ENCODE data around the gene ARL3. TPM values are rescaled to one million over a fixed set of nuclear protein-coding genes. Genes with fewer than 3 reads are reported as not detected.

ARL3 gene
- total RNA-seq, 1 experiment from 2014 or later, result 16.5 TPM

DNA sequence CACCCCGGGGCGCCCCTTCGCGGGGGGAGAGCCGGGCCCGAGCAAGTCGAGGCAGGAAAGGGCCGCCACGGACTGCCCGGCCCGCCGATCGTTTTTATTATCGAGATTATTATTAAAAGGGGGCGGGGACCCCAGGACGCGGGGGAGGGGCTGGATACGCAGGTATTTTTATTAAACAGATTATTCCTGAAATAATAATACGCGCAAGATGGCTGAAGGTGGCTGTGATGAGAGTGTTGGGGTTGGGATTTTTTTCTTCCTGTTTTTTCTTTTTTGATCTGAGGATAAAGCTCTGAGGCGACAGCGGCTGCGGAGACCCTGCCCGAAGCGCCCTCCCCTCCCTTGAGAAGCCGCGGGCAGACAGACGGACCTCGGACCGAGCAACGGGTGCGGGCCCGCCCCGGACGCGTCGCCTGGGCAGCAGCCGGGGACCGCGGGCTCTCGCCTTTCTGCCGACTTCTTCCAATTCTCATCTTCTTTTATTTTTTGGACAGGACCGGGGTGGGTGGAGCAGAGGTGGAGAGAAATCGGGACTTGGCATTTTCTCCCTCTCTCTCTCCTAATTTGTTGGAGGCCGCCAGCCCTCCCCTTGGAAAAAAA lies 71.4 kb downstream of the ARL3 start:
- Mint-ChIP-seq H3K36me3 (ENCODE audit: insufficient read depth in 1 of 3, low read depth in 3 of 3) (peaks cover 0 to 4% (median 0%) of the 10 kb centered on the region in 3 experiments; a peak in 1 of 7 replicates), H3K27ac (peak overlapping the region; percentile 95 to 98 (median 98); a peak in 6 of 7 replicates), H3K4me3 (peak overlapping the region; percentile 84 to 96), H3K9me3 (no peaks in the 10 kb centered on the region; a peak in 1 of 5 replicates), H3K4me1 (peaks cover 28 to 29% of the 10 kb centered on the region in 2 experiments), H3K27me3 (ENCODE audit: low read depth) (peaks cover 4% of the 10 kb centered on the region; the same call in 1 of the 2 replicates)
- Histone ChIP-seq H3K27ac (ENCODE audit: insufficient read length, low read depth, low read length) (no peak overlapping the region), H4K5ac (ENCODE audit: insufficient read length, low read depth, low read length) (no peak overlapping the region), H4K8ac (replicated peaks; ENCODE audit: insufficient read length, low read depth, low read length) (no peak overlapping the region), H3K23me2 (ENCODE audit: insufficient read length, low read depth, low read length, poor library complexity, severe bottlenecking) (peaks cover 28% of the 10 kb centered on the region), H3K79me1 (ENCODE audit: insufficient read depth, low read depth, low read length, poor library complexity, severe bottlenecking) (no peaks in the 10 kb centered on the region), H2AK5ac (ENCODE audit: insufficient read length, low read length) (no peak overlapping the region), H2BK15ac (ENCODE audit: low read depth, low read length) (no peak overlapping the region), H3K4me1 (ENCODE audit: insufficient read depth, low read length) (no peaks in the 10 kb centered on the region), H3K9me3 (ENCODE audit: control insufficient read depth, low read depth, low read length) (no peaks in the 10 kb centered on the region), H3K14ac (ENCODE audit: insufficient read depth, low read length) (no peak overlapping the region), H2BK120ac (ENCODE audit: low read depth, low read length, poor library complexity, severe bottlenecking) (no peak overlapping the region), H3K4ac (ENCODE audit: low read depth, low read length) (no peak overlapping the region), H2BK20ac (ENCODE audit: low read depth, low read length, poor library complexity, severe bottlenecking) (no peak overlapping the region), H3K4me2 (ENCODE audit: insufficient read depth, insufficient read length, low read length) (peak overlapping the region; percentile 59), H3K18ac (ENCODE audit: insufficient read length, low read depth, low read length) (peak overlapping the region; percentile 11), H4K20me1 (ENCODE audit: control insufficient read depth, insufficient read depth, insufficient read length) (peaks cover 3% of the 10 kb centered on the region), H2BK12ac (ENCODE audit: insufficient read length, low read depth, low read length) (no peak overlapping the region), H2AFZ (ENCODE audit: low read length) (no peak overlapping the region), H3T11ph (ENCODE audit: low read length) (no peak overlapping the region), H3K56ac (ENCODE audit: insufficient read length, low read depth, low read length) (no peak overlapping the region), H3K23ac (ENCODE audit: insufficient read length, low read depth, low read length) (no peak overlapping the region), H3K27me3 (ENCODE audit: insufficient read depth, low read length) (no peaks in the 10 kb centered on the region), H4K91ac (ENCODE audit: insufficient read length, low read depth, low read length) (no peak overlapping the region), H3K9ac (ENCODE audit: extremely low read depth, insufficient read length, low read length) (peak overlapping the region; percentile 11), H2BK5ac (ENCODE audit: insufficient read length, low read length) (no peak overlapping the region), H3K79me2 (ENCODE audit: insufficient read depth, low read length) (peaks cover 9% of the 10 kb centered on the region; the same call in 1 of the 2 replicates)
- no peak for DNase-seq
- TF ChIP-seq, protein P1, sequence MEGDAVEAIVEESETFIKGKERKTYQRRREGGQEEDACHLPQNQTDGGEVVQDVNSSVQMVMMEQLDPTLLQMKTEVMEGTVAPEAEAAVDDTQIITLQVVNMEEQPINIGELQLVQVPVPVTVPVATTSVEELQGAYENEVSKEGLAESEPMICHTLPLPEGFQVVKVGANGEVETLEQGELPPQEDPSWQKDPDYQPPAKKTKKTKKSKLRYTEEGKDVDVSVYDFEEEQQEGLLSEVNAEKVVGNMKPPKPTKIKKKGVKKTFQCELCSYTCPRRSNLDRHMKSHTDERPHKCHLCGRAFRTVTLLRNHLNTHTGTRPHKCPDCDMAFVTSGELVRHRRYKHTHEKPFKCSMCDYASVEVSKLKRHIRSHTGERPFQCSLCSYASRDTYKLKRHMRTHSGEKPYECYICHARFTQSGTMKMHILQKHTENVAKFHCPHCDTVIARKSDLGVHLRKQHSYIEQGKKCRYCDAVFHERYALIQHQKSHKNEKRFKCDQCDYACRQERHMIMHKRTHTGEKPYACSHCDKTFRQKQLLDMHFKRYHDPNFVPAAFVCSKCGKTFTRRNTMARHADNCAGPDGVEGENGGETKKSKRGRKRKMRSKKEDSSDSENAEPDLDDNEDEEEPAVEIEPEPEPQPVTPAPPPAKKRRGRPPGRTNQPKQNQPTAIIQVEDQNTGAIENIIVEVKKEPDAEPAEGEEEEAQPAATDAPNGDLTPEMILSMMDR (conservative IDR thresholded peaks at IDR 0.05), result no peak
- no CpG with 5 or more reads among the region's 45 CpGs for WGBS (ENCODE audit: extremely low coverage, insufficient read length, low lambda C conversion rate)
